Right lobe of liver (tissue), 4 donors: ENCODE data around the gene DMKN.

ENCODE experiments used
- POLR2A ChIP-seq: fragments of 450-650 bp; IDR thresholded peaks from one replicate; pipeline ENCODE4 v1.6.1; 2017; ENCODE audit warnings: antibody characterized with exemption, mild to moderate bottlenecking
- TF ChIP-seq, protein P1 (sequence below), 4 donors: fragments of 200-600 bp in 3 of 4; fragments of 450-650 bp in 1 of 4; IDR thresholded peaks; one replicate each; pipeline versions ENCODE4 v1.5.1 to v1.8.0; 2016 to 2022; ENCODE audit warnings: antibody characterized with exemption in 4 of 4, mild to moderate bottlenecking in 2 of 4
- donor health status: DM: no; HTN: no; CAD: no.
- donor health status: DM: no; HTN: no; CAD: no.
- donor health status: DM: no; HTN: yes; CAD: no.

DNA sequence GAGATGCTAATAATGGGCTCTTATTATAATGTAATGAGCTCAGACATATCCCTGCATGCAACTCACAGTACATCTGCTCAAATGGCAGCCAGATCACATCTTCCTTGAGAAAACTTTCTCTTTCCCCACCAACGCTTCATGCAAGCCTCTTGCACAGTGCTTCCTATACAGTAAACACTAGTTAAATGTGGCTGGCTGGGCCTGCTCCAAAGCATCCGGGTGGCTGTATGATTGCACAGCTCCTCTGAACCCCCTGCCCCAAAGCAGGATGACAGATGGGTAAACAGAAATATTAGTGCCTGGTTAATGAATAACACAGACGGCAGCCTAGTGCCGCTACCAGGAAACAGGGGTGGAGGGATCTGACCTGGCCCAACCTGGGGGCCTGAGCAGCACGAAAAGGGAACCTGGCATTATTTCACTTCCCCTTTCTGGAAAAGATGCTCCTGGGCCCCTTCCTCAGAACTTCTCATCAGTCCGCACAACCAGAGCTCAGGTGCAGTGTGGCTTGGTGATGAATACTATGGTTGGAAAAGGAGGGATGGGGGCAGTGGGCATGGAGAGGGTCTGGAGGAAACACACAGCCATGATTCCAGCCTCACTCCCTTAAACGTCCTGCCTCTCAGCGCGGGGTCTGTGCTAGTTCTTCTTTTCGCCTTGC is 54.6 kb downstream of the DMKN start:
- peak; percentile 34 for TF ChIP-seq POLR2A
- TF ChIP-seq, protein P1, sequence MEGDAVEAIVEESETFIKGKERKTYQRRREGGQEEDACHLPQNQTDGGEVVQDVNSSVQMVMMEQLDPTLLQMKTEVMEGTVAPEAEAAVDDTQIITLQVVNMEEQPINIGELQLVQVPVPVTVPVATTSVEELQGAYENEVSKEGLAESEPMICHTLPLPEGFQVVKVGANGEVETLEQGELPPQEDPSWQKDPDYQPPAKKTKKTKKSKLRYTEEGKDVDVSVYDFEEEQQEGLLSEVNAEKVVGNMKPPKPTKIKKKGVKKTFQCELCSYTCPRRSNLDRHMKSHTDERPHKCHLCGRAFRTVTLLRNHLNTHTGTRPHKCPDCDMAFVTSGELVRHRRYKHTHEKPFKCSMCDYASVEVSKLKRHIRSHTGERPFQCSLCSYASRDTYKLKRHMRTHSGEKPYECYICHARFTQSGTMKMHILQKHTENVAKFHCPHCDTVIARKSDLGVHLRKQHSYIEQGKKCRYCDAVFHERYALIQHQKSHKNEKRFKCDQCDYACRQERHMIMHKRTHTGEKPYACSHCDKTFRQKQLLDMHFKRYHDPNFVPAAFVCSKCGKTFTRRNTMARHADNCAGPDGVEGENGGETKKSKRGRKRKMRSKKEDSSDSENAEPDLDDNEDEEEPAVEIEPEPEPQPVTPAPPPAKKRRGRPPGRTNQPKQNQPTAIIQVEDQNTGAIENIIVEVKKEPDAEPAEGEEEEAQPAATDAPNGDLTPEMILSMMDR (IDR thresholded peaks at IDR 0.05), result no peak
